Smooth muscle cell (in vitro differentiated cells): ENCODE measurements around the gene SRRM1. TPM values are rescaled to one million over a fixed set of nuclear protein-coding genes. Genes with fewer than 3 reads are reported as not detected.

Experiments
- DNase-seq: peaks from one replicate; lab custom pipeline; 2025; ENCODE audit not compliant: unreplicated experiment; lab: John Stamatoyannopoulos, UW
- H2AFZ ChIP-seq: fragments of 200-600 bp; sonication (generic); 2 replicates; pipeline ENCODE4 v1.6.0; 2016; ENCODE audit warnings: antibody characterized with exemption, low read depth, mild to moderate bottlenecking
- H3F3A ChIP-seq: fragments of 200-600 bp; sonication (generic); 2 replicates; pipeline ENCODE4 v1.6.0; 2017; ENCODE audit warnings: antibody characterized with exemption, low read depth
- H3K27ac ChIP-seq: fragments of 200-600 bp; sonication (generic); 2 replicates; pipeline ENCODE4 v1.5.1; 2016; ENCODE audit warnings: low read depth, mild to moderate bottlenecking
- H3K27me3 ChIP-seq: fragments of 200-600 bp; sonication (generic); 2 replicates; pipeline ENCODE4 v1.6.1; 2016; ENCODE audit warnings: low read depth, mild to moderate bottlenecking
- H3K36me3 ChIP-seq: fragments of 200-600 bp; sonication (generic); 2 replicates; pipeline ENCODE4 v1.5.1; 2016; ENCODE audit warnings: low read depth
- H3K4me1 ChIP-seq: fragments of 200-600 bp; sonication (generic); 2 replicates; pipeline ENCODE4 v1.5.1; 2016; ENCODE audit warnings: low read depth
- H3K4me2 ChIP-seq: fragments of 200-600 bp; sonication (generic); 2 replicates; pipeline ENCODE4 v1.6.0; 2016; ENCODE audit warnings: mild to moderate bottlenecking
- H3K4me3 ChIP-seq: fragments of 200-600 bp; sonication (generic); 2 replicates; pipeline ENCODE4 v1.5.1; 2016; ENCODE audit warnings: mild to moderate bottlenecking
- H3K79me2 ChIP-seq: fragments of 200-600 bp; sonication (generic); 2 replicates; pipeline ENCODE4 v1.6.0; 2016; ENCODE audit warnings: low read depth, mild to moderate bottlenecking
- H3K9ac ChIP-seq: fragments of 200-600 bp; sonication (generic); 2 replicates; pipeline ENCODE4 v1.6.0; 2016; ENCODE audit warnings: low read depth
- H3K9me3 ChIP-seq: fragments of 200-600 bp; sonication (generic); replicated peaks from 2 replicates; pipeline ENCODE4 v1.5.1; 2016; ENCODE audit warnings: low read depth
- H4K20me1 ChIP-seq: fragments of 200-600 bp; sonication (generic); 2 replicates; pipeline ENCODE4 v1.6.0; 2016; ENCODE audit warnings: low read depth
- CTCF ChIP-seq: fragments of 200-600 bp; sonication (generic); IDR thresholded peaks from 2 replicates; pipeline ENCODE4 v1.5.1; 2017; ENCODE audit warnings: borderline replicate concordance, mild to moderate bottlenecking, antibody characterized with exemption; ENCODE audit not compliant: insufficient read depth, poor library complexity, severe bottlenecking
- WGBS: methylation state at CpG from one replicate; pipeline ENCODE4 v1.1.7; 2016; ENCODE audit warnings: low lambda C conversion rate; 5-methylcytosine and 5-hydroxymethylcytosine counted together
- polyA plus RNA-seq: library from polyadenylated mRNA; unstranded; fragments of >200 nt; fragmentation: Nextera tagmentation; extraction: Ambion mirVana; gene quantifications from 2 replicates; pipeline ENCODE4 v1.2.1, GENCODE V29; 2016
- total RNA-seq: library from RNA; depleted of rRNA; stranded (reverse); fragments of >200 nt; gene quantifications from 2 replicates; pipeline ENCODE4 v1.2.3, GENCODE V29; 2014

Gene SRRM1
- total and polyA plus RNA-seq, 2 experiments from 2014 or later, result 53.8 to 96.0 TPM

DNA sequence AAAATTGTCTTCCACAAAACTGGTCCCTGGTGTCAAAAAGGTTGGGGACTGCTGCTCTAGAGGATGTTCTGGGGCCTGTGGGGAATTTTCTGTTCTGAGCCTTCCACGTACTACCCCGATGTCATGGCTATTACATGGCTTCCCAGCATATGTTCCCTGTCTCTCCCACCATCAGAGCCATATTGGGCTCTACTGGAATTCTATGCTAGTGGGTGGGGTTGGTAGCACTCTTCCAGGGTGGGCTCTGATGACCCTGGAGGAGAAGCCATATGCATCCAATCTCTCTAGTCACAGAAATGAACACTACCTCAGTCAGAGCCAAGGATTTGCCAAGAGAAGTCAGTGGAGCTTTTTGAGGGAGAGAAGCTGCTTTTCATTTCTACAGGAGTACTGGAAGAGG is 47.9 kb downstream of the SRRM1 start:
- Histone ChIP-seq H3K27me3 (no peaks in the 10 kb centered on the region), H3K9me3 (no peaks in the 10 kb centered on the region), H3K4me3 (no peak overlapping the region), H2AFZ (no peak overlapping the region), H3K27ac (no peak overlapping the region), H4K20me1 (no peaks in the 10 kb centered on the region), H3F3A (peaks cover 13% of the 10 kb centered on the region), H3K36me3 (no peaks in the 10 kb centered on the region), H3K79me2 (no peaks in the 10 kb centered on the region), H3K4me2 (no peak overlapping the region), H3K4me1 (no peaks in the 10 kb centered on the region), H3K9ac (no peak overlapping the region)
- WGBS, result 51% methylated on average over 2 of the region's 2 CpGs
- no peak for DNase-seq
- TF ChIP-seq CTCF, result no peak

DNA sequence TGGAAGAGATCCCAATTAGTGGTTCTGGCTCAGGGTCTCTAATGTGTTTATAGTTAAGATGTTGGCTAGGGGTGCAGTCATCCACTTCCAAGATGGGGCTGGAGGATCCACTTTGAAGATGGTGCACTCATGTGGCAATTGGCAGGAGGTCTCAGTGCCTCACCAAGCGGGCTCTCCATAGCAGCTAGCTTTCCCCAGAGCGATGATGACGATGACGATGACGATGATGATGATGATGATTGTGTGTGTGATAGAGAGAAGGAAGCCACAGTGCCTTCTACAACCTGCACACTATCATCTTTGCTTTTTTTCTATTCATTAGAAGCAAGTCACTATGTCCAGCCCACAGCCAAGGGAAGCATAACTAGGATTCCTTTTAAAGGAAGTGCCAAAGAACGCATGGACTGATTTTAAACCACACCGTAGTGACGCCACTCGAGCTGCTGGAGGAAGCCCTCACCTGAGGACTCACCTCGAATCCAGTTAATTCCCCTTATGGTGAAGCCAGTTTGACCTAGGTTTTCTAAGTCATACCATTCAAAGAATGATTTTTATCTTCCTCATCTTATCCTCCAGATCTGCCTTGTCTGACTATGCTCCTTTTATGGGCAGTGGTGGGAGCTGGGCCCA is 49.4 kb downstream of the SRRM1 start:
- no peaks in the 10 kb centered on the region for H3K4me1 ChIP-seq
- WGBS, result 77% methylated on average over 10 of the region's 10 CpGs
- H3K4me2 ChIP-seq, result no peak overlapping the region
- no peak for DNase-seq
- no peak overlapping the region for H3K9ac ChIP-seq
- TF ChIP-seq CTCF, result no peak
- no peak overlapping the region for H2AFZ ChIP-seq
- H3F3A ChIP-seq, result peaks cover 13% of the 10 kb centered on the region
- H3K9me3 ChIP-seq, result no peaks in the 10 kb centered on the region
- no peaks in the 10 kb centered on the region for H3K79me2 ChIP-seq
- H3K36me3 ChIP-seq, result no peaks in the 10 kb centered on the region
- H3K4me3 ChIP-seq, result no peak overlapping the region
- H4K20me1 ChIP-seq, result no peaks in the 10 kb centered on the region
- H3K27ac ChIP-seq, result no peak overlapping the region
- H3K27me3 ChIP-seq, result no peaks in the 10 kb centered on the region

- 18% methylated on average over 5 of the region's 5 CpGs for WGBS
- peak overlapping the region; percentile 33 for H3K4me2 ChIP-seq
- no peak for DNase-seq
- no peaks in the 10 kb centered on the region for H3K27me3 ChIP-seq
- H3K9me3 ChIP-seq, result no peaks in the 10 kb centered on the region
- peaks cover 13% of the 10 kb centered on the region for H3F3A ChIP-seq
- H3K9ac ChIP-seq, result no peak overlapping the region
- H3K36me3 ChIP-seq, result no peaks in the 10 kb centered on the region
- H3K4me1 ChIP-seq, result no peaks in the 10 kb centered on the region
- no peaks in the 10 kb centered on the region for H3K79me2 ChIP-seq
- H4K20me1 ChIP-seq, result no peaks in the 10 kb centered on the region
- TF ChIP-seq CTCF, result no peak
- H2AFZ ChIP-seq, result no peak overlapping the region
- no peak overlapping the region for H3K4me3 ChIP-seq
- H3K27ac ChIP-seq, result peak overlapping the region; percentile 1
These were observed 50.8 kb downstream of the SRRM1 start for GRCh38 chr1:24693827-24694379.

- no peak for TF ChIP-seq CTCF
- no peaks in the 10 kb centered on the region for H3K36me3 ChIP-seq
- peak overlapping the region; percentile 33 for H3K4me2 ChIP-seq
- H2AFZ ChIP-seq, result no peak overlapping the region
- WGBS, result under 1% methylated on average over 6 of the region's 6 CpGs
- H3K4me1 ChIP-seq, result no peaks in the 10 kb centered on the region
- H4K20me1 ChIP-seq, result no peaks in the 10 kb centered on the region
- no peak for DNase-seq
- H3K27ac ChIP-seq, result peak overlapping the region; percentile 1
- no peaks in the 10 kb centered on the region for H3K27me3 ChIP-seq
- H3K9me3 ChIP-seq, result no peaks in the 10 kb centered on the region
- H3K79me2 ChIP-seq, result no peaks in the 10 kb centered on the region
- H3K9ac ChIP-seq, result no peak overlapping the region
- H3F3A ChIP-seq, result peaks cover 13% of the 10 kb centered on the region
- H3K4me3 ChIP-seq, result no peak overlapping the region
These were observed 51.3 kb downstream of the SRRM1 start for GRCh38 chr1:24694380-24694843.
